Activated CD4-positive, alpha-beta T cell treated with anti-CD3 and anti-CD28 coated beads, Interleukin-2, amount 10 ng/mL, durations not matched to agents 7 days and 5 days (primary cell): ENCODE results near the gene TMPRSS2. TPM values are rescaled to one million over a fixed set of nuclear protein-coding genes. Genes with fewer than 3 reads are reported as not detected.

Experiments
- CTCF ChIA-PET: fragments of 350-600 bp; sonication (Branson Sonifier 250); formaldehyde crosslinking; loops from one replicate; lab custom pipeline; 2021; ENCODE audit warnings: antibody characterized with exemption; lab: Charles Lee
- POLR2A ChIA-PET: fragments of 350-600 bp; sonication (Branson Sonifier 250); formaldehyde crosslinking; loops from one replicate; lab custom pipeline; 2021; ENCODE audit warnings: antibody characterized with exemption; lab: Charles Lee
- DNase-seq: peaks from one replicate; pipeline ENCODE4 v3.0.0-alpha.2; 2020
- H3K27ac Mint-ChIP-seq: one replicate; pipeline ENCODE4 v1.8.0; 2021; ENCODE audit warnings: mild to moderate bottlenecking, moderate library complexity, mixed read lengths
- H3K27me3 Mint-ChIP-seq: one replicate; pipeline ENCODE4 v1.8.0; 2021; ENCODE audit warnings: mixed read lengths
- H3K36me3 Mint-ChIP-seq: one replicate; pipeline ENCODE4 v1.8.0; 2021; ENCODE audit warnings: low read depth, mixed read lengths
- H3K4me1 Mint-ChIP-seq: one replicate; pipeline ENCODE4 v1.8.0; 2021; ENCODE audit warnings: mixed read lengths
- H3K4me3 Mint-ChIP-seq: one replicate; pipeline ENCODE4 v1.8.0; 2021; ENCODE audit warnings: mild to moderate bottlenecking, moderate library complexity, mixed read lengths
- H3K9me3 Mint-ChIP-seq: one replicate; pipeline ENCODE4 v1.8.0; 2021; ENCODE audit warnings: mixed read lengths
- total RNA-seq, 2 experiments: library from RNA; stranded (reverse); gene quantifications; one replicate each; pipeline ENCODE4 v1.2.3, GENCODE V29; 2021

TMPRSS2 gene
- total RNA-seq, 2 experiments from 2014 or later: not detected

- Mint-ChIP-seq H3K9me3 (no peaks in the 10 kb centered on the region), H3K4me1 (no peaks in the 10 kb centered on the region), H3K27ac (no peak overlapping the region), H3K36me3 (no peaks in the 10 kb centered on the region), H3K4me3 (no peak overlapping the region), H3K27me3 (peaks cover 4% of the 10 kb centered on the region)
- ChIA-PET CTCF (no interaction called here), POLR2A (no interaction called here)
- no peak for DNase-seq
Measured at GRCh38 chr21:41489329-41489728, 18.6 kb downstream of the TMPRSS2 start.

- Mint-ChIP-seq H3K4me3 (no peak overlapping the region), H3K27ac (no peak overlapping the region), H3K36me3 (no peaks in the 10 kb centered on the region), H3K9me3 (no peaks in the 10 kb centered on the region), H3K4me1 (no peaks in the 10 kb centered on the region), H3K27me3 (peaks cover 1% of the 10 kb centered on the region)
- ChIA-PET POLR2A (no interaction called here), CTCF (no interaction called here)
- no peak for DNase-seq
Measured at GRCh38 chr21:41488080-41488479, 19.9 kb downstream of the TMPRSS2 start.

GRCh38 chr21:41487082-41487481 is 20.9 kb downstream of the TMPRSS2 start:
- H3K9me3 Mint-ChIP-seq: no peaks in the 10 kb centered on the region
- no peaks in the 10 kb centered on the region for H3K4me1 Mint-ChIP-seq
- H3K36me3 Mint-ChIP-seq: no peaks in the 10 kb centered on the region
- H3K4me3 Mint-ChIP-seq: no peak overlapping the region
- H3K27ac Mint-ChIP-seq: no peak overlapping the region
- DNase-seq: no peak
- POLR2A ChIA-PET: no interaction called here
- CTCF ChIA-PET: no interaction called here
- peaks cover 8% of the 10 kb centered on the region for H3K27me3 Mint-ChIP-seq

- ChIA-PET CTCF (no interaction called here), POLR2A (no interaction called here)
- H3K9me3 Mint-ChIP-seq: no peaks in the 10 kb centered on the region
- no peak overlapping the region for H3K4me3 Mint-ChIP-seq
- H3K36me3 Mint-ChIP-seq: no peaks in the 10 kb centered on the region
- H3K27ac Mint-ChIP-seq: no peak overlapping the region
- H3K4me1 Mint-ChIP-seq: no peaks in the 10 kb centered on the region
- H3K27me3 Mint-ChIP-seq: peaks cover 14% of the 10 kb centered on the region
- DNase-seq: no peak
Measured at GRCh38 chr21:41483973-41484372, 24.0 kb downstream of the TMPRSS2 start.

- CTCF ChIA-PET: no interaction called here
- Mint-ChIP-seq H3K4me1 (no peaks in the 10 kb centered on the region), H3K9me3 (no peaks in the 10 kb centered on the region), H3K27ac (no peak overlapping the region), H3K36me3 (no peaks in the 10 kb centered on the region), H3K27me3 (peaks cover 18% of the 10 kb centered on the region), H3K4me3 (no peak overlapping the region)
- POLR2A ChIA-PET: no interaction called here
- no peak for DNase-seq
Measured at GRCh38 chr21:41483415-41483814, 24.5 kb downstream of the TMPRSS2 start.

DNA sequence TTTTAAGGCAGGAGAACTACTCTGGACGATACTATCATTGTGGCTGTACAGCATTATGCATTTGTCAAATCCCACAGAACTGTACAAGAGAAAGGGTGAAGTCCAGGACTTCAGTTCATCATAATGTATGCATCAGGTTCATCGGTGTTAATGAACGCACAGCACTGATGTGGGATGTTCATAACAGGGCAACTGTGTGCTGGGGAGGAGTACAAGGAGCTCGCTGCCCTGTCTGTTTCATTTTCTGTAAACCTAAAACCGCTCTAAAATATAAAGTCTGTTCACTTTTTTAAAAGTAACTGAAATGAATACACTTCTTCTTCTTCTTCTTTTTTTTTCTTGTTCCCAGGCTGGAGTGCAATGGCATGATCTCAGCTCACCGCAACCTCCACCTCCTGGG is 25.0 kb downstream of the TMPRSS2 start:
- no peak for DNase-seq
- Mint-ChIP-seq H3K4me1 (peaks cover 3% of the 10 kb centered on the region), H3K36me3 (no peaks in the 10 kb centered on the region), H3K4me3 (no peak overlapping the region), H3K27ac (no peak overlapping the region), H3K9me3 (no peaks in the 10 kb centered on the region), H3K27me3 (peaks cover 21% of the 10 kb centered on the region)
- ChIA-PET CTCF (no interaction called here), POLR2A (no interaction called here)

GRCh38 chr21:41482301-41482700 is 25.7 kb downstream of the TMPRSS2 start:
- ChIA-PET CTCF (no interaction called here), POLR2A (no interaction called here)
- DNase-seq: no peak

DNA sequence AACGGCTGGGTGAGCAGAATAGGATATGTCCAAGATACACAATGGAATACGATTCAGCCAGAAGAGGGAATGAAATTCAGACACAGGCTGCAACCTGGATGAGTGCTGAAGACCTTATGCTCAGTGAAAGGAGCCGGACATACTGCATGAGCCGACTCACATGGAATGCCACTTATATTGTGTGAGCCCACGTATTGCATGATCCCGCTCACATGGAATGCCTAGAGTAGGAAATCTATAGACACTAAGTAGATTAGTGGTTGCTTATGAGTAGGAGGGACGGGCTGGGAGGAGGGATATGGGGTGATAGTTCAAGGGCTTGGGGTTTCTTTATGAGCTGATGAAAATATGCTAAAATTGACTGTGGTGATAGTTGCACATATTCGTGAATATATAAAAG is 26.8 kb downstream of the TMPRSS2 start:
- Mint-ChIP-seq H3K27me3 (peaks cover 28% of the 10 kb centered on the region), H3K9me3 (no peaks in the 10 kb centered on the region), H3K4me3 (no peak overlapping the region), H3K36me3 (no peaks in the 10 kb centered on the region), H3K4me1 (peaks cover 11% of the 10 kb centered on the region), H3K27ac (no peak overlapping the region)
- CTCF ChIA-PET: no interaction called here
- POLR2A ChIA-PET: no interaction called here
- DNase-seq: no peak

More at GRCh38 chr21:41482301-41482700, 25.7 kb downstream of the TMPRSS2 start:
- H3K4me3 Mint-ChIP-seq: no peak overlapping the region
- peaks cover 27% of the 10 kb centered on the region for H3K27me3 Mint-ChIP-seq
- H3K36me3 Mint-ChIP-seq: no peaks in the 10 kb centered on the region
- H3K27ac Mint-ChIP-seq: no peak overlapping the region
- H3K9me3 Mint-ChIP-seq: no peaks in the 10 kb centered on the region
- peaks cover 10% of the 10 kb centered on the region for H3K4me1 Mint-ChIP-seq

DNA sequence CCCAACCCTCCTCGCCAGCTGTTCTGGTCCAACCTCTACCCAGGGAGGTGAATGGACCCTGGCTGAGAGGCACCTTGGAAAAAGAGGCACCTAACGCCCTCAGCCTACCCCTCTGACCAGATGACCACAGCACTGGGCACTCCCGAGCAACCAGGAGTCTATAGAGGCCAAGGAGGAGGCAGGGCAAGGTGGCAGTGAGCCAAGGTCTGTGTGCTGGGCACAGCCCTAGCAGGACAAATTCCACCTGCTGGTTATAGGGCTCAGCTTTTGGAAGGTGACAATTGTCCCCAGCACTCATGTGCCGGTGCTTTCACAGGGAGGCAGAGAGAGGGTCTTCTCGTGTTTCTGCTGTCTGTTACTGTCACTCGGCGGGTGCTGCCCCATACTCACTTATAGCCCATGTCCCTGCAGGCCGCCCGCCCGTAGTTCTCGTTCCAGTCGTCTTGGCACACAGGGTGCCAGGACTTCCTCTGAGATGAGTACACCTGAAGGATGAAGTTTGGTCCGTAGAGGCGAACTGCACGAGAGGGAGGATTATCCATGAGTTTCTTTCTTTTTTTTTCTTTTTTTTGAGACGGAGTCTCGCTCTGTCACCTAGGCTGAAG is 27.8 kb downstream of the TMPRSS2 start:
- ChIA-PET CTCF (no interaction called here), POLR2A (no interaction called here)
- Mint-ChIP-seq H3K4me3 (no peak overlapping the region), H3K4me1 (peaks cover 11% of the 10 kb centered on the region), H3K9me3 (no peaks in the 10 kb centered on the region), H3K27me3 (peaks cover 28% of the 10 kb centered on the region), H3K27ac (no peak overlapping the region), H3K36me3 (no peaks in the 10 kb centered on the region)
- DNase-seq: no peak

DNA sequence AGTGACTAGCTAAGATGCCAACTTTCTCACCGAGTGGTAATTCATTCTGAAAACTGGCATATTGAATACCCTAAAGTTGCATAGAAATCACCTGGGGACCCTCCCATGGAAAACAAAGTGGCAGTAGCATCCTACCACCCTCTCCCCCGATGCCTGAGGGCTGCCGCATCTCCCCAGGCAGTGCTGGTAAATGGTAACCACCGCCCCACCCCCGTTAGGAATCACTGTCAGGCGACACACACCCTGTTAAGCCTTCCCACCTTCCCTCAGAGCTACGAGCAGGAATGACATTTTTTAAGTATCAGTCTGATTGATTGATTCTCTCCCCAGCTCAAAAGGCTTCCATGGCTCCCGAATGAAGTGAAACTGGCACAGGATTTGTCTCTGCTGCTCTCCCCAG is 28.3 kb downstream of the TMPRSS2 start:
- H3K27ac Mint-ChIP-seq: no peak overlapping the region
- H3K4me1 Mint-ChIP-seq: peaks cover 11% of the 10 kb centered on the region
- no peaks in the 10 kb centered on the region for H3K36me3 Mint-ChIP-seq
- peaks cover 28% of the 10 kb centered on the region for H3K27me3 Mint-ChIP-seq
- H3K9me3 Mint-ChIP-seq: no peaks in the 10 kb centered on the region
- no peak for DNase-seq
- POLR2A ChIA-PET: no interaction called here
- no peak overlapping the region for H3K4me3 Mint-ChIP-seq
- CTCF ChIA-PET: interaction anchor here (0.8 kb wide), 1 partner anchor 21 kb away, joined by 3 read pairs; no protein-coding TSS in a partner anchor

- Mint-ChIP-seq H3K4me1 (peaks cover 11% of the 10 kb centered on the region), H3K27me3 (peaks cover 28% of the 10 kb centered on the region), H3K36me3 (no peaks in the 10 kb centered on the region), H3K9me3 (no peaks in the 10 kb centered on the region), H3K27ac (no peak overlapping the region), H3K4me3 (no peak overlapping the region)
- DNase-seq: no peak
- ChIA-PET POLR2A (no interaction called here), CTCF (interaction anchor here (0.6 to 0.8 kb wide), 2 partner anchors 16 to 20 kb away, joined by 3 read pairs; no protein-coding TSS in a partner anchor)
Measured at GRCh38 chr21:41478319-41479177, 29.4 kb downstream of the TMPRSS2 start.

DNA sequence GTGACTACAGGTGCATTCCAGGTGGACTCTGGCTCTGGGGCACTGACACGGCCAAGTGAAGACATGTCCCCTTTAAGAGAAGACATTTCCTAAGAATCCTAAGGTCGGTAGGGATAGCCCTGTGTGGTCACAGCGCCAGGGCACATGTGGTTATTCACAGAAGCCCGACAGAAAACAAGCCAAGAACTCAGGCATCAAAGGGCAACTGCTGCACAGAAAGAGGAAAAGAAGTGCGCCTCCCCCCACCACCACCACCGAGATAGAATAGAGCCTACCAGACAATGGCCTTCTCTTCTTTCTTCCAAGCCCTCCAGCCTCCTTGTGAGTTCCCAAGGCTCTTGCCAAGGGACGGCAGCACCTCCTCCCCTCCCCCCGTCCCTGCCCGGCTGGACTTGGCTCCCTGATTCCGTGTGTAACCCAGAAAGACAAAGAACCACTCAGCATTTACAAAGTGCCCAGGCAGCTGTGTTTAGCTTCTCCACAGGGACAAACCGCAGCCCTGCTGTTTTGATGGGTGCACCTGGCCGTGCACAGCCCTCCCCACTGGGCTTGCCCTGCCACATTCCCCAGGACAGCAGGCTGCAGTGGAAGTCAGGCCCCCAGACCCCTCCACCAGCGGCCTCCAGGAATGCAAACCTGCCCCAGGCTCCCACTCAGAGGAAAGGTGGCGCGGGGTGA is 30.2 kb downstream of the TMPRSS2 start:
- peaks cover 26% of the 10 kb centered on the region for H3K27me3 Mint-ChIP-seq
- no peaks in the 10 kb centered on the region for H3K36me3 Mint-ChIP-seq
- no peak for DNase-seq
- POLR2A ChIA-PET: interaction anchor here (0.6 kb wide), 1 partner anchor 102 kb away, joined by 3 read pairs; no protein-coding TSS in a partner anchor
- no peaks in the 10 kb centered on the region for H3K9me3 Mint-ChIP-seq
- H3K27ac Mint-ChIP-seq: no peak overlapping the region
- no peak overlapping the region for H3K4me3 Mint-ChIP-seq
- CTCF ChIA-PET: interaction anchor here (0.6 kb wide), 1 partner anchor 15 kb away, joined by 3 read pairs; no protein-coding TSS in a partner anchor
- peaks cover 11% of the 10 kb centered on the region for H3K4me1 Mint-ChIP-seq
